Measurements from ENCODE around the gene ENTPD7.
"Not testable (repeated sequence)": the region's sequence is repeated elsewhere in the genome, so short reads cannot be mapped to it uniquely, and the experiment has no call there.

Gene ENTPD7, protein sequence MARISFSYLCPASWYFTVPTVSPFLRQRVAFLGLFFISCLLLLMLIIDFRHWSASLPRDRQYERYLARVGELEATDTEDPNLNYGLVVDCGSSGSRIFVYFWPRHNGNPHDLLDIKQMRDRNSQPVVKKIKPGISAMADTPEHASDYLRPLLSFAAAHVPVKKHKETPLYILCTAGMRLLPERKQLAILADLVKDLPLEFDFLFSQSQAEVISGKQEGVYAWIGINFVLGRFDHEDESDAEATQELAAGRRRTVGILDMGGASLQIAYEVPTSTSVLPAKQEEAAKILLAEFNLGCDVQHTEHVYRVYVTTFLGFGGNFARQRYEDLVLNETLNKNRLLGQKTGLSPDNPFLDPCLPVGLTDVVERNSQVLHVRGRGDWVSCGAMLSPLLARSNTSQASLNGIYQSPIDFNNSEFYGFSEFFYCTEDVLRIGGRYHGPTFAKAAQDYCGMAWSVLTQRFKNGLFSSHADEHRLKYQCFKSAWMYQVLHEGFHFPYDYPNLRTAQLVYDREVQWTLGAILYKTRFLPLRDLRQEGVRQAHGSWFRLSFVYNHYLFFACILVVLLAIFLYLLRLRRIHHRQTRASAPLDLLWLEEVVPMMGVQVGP

DNA sequence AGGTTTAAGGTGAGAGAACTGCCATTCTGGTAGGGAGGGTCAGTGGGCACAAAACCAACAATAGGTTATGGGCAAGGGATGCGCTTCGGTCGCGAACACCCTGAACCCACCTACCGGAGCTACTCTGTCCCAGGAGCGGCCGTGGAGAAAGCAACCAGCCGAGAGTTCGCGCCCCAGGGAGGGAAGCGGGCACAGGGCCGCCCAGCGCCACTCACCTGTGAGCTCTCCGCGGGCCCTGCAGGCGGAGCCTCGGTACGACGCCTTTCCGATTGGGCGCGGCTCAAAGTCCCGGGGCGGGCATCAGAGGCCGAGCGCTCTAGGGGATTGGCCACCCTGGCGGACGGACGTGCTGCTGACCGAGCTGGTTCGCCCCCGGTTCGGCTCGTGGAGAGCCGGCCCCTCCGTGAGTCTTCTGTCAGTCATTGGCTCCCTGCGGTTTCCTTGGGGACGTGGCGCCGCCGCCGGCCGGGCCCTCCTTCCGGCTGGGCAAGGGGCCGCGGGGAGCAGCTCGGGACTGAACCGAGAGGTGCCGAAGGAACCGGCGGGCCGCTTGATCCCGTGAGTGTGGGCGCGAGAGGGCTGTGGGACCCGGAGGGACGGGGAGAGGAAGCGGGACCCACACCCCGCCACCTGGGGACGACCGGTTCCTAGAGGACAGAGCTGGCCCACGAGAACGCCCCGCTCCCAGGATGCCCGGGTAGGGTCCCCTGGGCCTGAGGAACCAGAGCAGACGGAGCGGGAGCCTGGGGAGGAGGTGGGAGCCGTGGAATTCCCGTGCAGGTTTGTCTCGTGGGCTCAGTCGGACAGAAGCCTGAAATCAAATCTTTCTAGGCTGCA lies at the start of gene ENTPD7:
ENTPD7 (plus strand) TSS at position 479 of the 837 bp plus-strand sequence. CDS start 448 bp downstream, outside the sequence.
- DNase-seq = peak; percentile 96

DNA sequence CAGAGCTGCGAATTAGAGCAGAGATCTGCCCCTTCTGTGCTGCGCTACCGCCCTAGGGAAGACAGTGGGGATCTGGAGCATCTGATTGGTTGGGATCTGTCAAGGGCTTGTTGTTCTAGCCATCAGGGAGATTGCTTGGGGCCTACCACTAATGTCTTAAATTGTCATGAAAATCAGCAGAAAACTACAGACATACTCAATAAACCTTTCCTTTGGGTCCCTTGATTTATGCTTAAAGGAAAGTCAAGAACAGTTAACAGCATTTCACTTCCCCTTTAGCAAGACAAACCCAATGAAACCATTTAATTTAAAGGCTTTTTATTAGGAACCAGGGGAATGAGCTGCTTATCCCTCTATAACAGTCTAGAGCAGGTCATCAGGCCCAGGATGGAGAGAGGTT lies 49.1 kb upstream of the ENTPD7 start:
- no peak for DNase-seq

DNA sequence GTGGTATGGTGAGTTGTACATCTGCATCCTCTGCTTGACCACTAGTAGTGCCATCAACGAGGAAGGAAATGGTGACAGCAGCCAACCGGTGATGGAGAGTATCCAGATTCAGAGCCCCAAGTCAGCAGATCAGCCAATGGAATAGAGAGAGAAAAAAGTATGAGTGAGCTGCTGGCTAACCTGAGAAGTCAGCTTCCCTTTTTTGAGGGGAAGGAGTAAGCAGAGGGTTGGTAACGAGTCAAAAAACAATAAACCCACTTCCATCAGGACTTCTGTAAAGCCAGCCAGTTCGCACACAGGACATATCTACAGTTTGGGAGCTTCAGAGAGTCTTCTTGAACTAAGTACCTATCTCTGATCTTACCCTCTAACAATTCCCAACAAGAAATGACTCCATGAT lies 48.0 kb upstream of the ENTPD7 start:
- no peak for DNase-seq

DNA sequence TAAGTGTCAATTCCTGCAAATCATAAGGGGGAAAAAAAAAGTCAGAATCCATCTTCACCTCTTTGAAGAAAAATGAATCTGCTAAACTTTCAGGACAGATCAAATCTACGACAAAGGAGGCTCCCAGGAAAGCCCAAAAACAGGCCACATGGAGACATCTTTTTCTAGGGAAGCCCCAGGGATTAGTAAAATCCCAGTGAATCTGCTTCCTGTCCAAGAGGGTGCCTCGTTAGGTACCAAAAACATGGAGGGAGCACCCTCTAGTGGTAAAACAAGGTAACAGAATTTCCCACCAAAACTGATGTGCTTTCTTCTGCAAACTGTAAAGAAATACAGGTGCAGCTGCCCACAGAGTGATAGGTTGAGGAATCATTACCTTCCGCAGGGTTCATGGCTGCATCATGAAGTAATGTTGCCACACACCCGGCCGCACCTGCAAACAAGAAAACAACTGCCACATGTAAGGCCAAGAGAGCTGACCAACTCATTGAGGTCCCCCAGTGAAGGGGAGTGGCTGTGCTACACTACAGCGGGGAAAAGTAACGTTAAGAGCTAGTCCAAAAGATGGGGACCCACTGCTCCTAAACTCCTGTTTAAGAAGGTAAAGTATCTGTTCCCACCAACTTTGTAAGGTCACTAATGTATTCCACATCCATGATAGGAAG lies 47.0 kb upstream of the ENTPD7 start:
- peak; percentile 84 for DNase-seq

DNA sequence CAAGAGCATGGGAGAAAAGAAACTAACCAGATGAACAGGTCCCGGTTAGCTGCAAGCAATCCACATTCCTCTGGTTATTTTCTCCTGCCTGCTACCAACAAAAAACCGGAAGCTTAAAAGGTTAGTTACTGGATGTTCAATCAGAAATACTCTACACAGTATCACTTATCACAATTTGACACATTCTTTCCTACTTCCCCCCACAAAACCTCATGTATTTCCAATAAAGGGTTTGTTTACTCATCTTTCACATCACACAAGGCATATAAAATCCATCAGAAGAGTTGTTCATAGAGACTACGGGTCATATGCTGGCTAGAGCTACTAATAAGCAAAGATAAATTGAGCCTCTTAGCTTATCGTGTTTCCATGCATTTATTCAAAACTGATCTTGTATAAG lies 43.9 kb upstream of the ENTPD7 start:
- no peak for DNase-seq

DNA sequence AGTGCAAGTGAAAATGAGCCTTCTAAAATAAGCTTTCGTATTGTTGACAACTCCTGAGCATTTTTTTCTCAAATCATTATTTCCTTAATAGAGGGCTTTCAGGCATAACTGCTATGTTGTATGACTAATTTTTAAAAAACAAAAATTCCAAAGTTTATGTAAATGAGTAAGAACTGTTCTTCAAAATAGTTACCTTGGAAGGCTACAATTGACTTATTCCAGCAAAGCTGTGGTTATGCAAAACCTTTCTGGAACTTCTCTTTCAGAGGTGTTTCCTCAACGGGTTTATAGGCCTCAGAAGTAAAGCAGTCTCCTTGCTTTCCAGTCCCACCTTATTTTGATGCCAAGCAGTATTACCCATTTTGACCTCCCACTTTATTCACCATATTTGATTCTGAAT lies 41.6 kb upstream of the ENTPD7 start:
- DNase-seq = no peak

DNA sequence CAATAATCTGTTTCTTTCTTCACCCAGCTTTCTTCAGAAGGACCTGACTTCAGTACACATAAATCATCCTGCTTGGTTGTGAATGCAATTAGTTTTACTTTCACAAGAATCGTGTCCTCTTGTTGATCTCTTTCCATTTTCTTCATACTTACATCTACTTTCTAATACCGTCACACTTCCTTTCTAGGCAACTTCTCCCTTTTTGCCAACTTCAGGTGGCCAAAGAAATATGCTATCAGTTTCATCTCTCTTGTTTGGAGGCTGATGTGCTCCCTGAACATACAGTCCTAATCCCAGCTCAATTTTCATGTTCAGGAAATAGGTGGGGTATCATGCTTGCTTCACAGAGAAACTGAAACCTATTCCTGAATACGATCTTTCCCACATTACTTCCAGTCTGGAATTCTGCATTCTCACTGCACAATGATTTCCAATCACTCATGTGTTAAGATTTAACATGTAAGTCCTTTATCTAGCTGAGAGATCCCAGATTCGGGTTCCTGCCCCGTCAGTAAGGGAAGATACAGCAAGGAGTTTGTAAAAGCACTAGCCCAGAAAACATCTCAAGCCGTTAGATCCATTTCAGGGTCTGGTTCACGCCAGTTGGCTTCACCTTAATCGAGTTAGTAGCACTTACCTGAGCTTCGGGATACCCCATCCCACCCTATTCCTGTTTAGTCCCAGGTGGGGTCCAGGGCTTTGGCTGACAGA lies 40.1 kb upstream of the ENTPD7 start:
- no peak for DNase-seq

DNA sequence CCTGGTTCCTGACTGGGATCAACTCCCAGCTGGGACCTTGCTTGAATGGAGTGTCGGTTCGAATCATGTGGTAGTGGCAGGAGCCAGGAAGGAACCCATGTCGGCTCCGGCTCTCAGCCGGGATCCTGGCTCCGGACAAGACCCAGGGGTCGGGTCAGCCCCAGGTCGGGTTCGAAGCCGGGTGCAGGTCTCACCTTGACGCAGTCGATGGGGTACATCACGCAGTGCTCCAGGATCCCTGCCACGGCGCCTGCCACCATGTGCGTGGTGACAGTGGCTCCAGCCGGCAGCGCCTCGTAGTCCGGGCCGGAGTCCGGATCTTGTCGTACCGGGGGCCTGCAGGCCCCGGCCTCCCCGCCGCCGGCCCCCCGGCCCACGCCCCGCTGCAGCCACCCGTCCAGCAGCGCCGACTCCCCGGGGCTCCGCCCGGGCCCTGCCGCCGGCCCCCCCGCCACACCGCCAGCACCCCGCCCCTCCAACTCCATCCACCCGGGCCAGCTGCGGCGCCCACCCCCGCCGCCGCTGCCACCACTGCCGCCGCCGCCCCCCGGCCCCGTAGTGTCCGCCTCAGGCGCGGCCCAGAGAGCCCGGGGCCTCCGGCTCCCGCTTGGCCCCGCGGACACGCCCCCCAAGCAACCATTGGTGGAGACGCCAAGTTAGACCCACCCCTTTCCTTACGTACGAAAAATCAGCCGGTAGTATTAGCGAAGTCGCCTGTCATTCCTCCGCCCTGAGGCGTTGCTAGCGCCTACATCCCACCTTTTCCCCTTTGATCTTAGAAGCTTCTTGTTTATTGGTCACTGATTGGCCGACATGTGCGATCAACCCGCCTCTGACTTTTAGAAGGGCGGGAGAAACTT lies 39.2 kb upstream of the ENTPD7 start, which contains the start of gene SLC25A28:
SLC25A28 (minus strand) TSS at position 589 of the 860 bp plus-strand sequence; CDS start at position 485, 104 bp downstream.
- DNase-seq = peak; percentile 99

DNA sequence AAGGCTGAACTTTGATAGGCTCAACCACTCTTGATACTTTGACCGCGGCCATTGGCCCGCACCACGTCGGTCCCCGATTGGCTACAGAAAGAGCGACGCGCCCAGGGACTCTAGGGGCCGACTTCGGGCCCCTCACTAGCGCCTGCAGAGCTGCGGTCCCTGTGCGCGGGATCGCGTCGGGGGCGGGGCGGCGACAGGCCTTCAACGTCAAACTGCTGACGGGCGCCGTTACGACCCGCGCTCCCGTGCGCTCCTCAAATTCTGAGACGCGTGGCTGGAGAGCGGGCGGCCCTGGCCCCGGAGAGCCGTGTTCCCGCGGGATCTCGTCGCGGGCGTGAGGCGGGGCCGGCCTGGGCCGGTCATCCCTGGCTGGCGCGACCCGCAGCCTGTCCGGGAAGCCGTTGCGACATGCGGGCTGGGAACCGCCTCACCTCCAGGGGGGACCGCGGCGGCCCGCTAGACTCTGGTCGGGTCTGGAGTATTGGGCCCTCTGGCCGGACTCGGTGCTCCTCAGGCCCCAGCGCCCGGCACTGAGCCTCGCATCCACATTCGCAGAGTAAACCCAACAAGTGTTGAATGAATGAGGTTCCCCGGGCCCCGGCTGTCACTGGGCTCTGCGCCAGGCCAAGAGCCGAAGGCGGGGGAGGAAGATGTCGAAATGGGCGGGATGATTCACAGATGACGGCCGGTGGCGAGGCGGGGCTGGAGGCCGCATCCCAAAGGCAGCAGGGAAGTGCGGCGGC lies 38.4 kb upstream of the ENTPD7 start:
- peak; percentile 95 for DNase-seq

DNA sequence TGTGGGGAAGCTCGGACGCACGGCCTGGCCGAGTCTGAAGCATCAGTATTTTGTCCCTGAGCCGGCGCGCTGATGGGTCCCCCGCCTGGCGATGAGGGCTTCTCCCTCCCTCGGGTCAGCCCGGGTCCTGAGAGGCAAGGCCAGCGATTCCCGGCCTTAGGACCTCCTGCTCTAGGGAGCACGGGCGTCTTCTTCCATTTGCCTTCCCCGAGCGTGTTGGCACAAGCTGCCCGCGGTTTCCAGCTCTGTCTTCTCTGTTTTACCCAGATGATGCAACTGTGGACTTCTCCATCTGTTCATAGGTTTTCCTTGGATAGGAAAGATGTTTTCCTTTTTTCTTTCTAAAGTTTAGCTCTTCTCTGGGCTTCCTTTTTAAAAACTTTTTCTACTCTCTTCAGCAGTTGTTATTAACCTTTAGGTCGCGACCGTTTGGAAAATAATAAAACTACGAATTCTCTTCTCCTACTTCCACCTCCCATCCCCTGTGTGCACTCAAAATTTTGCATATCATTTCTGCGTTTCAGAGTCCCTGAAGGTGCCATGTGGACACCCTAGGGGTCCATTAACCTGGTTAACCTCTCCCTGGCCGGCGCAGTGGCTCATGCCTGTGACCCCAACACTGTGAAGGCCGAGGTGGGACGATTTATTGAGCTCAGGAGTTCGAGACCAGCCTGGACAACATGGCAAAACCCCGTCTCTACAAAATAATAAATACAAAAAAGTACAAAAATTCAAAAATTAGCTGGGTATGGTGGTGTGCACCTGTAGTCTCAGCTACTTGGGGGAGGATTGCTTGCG lies 37.7 kb upstream of the ENTPD7 start:
- no peak for DNase-seq

DNA sequence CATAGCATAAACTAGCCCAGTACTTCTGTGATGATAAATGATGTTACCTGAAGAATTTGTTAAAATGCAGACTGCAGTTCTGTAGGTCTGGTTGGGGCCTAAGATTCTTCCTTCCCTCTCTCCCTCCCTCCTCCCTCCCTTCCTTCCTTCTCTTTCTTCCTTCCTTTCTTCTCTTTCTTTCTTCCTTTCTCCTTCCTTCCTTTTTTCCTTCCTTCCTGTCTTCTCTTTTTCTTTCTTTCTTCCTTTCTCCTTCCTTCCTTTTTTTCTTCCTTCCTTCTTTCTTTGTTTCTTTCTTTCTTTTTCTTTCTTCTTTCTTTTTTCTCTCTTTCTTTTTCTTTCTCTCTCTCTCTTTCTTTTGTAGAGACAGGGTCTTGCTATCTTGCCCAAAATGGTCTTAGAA lies 35.4 kb upstream of the ENTPD7 start:
- DNase-seq = no peak

DNA sequence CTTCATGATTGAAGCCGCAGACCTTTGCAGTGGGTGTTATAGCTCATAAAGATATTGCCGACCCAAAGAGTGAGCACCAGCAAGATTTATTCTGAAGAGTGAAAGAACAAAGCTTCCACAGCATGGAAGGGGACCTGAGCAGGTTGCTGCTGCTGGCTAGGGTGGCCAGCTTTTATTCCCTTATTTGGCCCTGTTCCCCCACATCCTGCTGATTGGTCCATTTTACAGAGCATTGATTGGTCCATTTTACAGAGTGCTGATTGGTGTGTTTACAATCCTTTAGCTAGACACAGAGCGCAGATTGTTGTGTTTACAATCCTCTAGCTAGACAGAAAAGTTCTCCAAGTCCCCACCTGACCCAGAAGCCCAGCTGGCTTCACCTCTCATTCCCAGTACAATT lies 34.2 kb upstream of the ENTPD7 start:
- not testable (repeated sequence) for DNase-seq

DNA sequence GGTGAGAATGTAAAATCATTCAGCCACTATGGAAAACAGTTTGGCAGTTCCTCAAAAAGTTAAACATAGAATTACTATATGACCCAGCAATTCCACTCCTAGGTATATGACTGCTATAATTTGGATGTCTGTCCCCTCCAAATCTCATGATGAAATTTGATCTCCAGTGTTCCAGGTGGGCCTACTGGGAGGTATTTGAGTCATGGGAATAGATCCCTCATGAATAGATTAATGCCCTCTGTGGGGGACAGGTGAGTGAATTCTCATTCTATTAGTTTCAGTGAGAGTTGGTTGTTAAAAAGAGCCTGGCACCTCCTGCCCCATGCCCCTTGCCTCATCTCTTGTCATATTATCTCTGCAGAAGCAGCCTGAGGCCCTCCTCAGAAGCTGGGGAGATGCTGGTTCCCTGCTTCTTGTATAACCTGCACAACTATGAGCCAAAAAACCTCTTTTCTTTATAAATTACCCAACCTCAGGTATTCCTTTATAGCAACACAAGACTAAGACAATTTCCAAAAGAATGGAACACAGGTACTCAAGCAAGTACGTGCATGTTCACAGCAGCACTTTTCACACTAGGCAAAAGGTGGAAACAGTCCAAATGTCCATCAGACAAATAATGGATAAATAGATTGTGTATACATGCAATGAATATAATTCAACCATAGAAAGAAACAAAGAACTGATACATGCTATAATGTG lies 30.2 kb upstream of the ENTPD7 start:
- no peak for DNase-seq

DNA sequence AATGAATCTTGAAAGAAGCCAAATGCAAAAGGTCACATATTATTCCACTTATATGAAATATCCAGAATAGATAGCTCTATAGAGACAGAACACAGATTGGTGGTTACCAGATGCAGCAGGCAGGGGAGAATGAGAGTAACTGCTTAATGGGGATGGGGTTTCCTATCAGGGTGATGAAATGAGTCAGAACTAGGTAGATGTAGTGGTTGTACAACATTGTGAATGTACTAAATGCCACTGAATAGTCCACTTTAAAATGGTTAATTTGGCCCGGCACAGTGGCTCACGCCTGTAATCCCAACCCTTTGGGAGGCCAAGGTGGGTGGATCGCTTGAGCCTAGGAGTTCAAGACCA lies 29.7 kb upstream of the ENTPD7 start:
- DNase-seq = no peak

DNA sequence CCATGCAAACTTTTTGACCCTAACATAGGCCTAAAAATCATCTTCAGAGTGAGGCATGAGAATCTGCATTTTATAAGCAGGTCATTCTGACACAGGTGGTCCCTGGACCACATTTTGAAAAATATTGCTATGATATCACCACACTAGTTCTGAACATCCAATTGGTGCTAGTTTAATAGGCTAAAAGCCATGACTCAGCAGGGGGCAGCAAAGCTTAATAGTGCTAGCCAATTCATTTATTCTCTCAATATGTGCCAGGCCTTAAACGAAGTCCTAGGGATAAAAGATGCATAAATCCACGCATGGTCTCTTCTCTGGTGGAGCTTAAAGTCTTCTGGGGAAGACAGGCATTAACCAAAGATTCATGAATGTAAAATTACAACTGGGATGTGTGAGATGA lies 28.9 kb upstream of the ENTPD7 start:
- peak; percentile 19 for DNase-seq

DNA sequence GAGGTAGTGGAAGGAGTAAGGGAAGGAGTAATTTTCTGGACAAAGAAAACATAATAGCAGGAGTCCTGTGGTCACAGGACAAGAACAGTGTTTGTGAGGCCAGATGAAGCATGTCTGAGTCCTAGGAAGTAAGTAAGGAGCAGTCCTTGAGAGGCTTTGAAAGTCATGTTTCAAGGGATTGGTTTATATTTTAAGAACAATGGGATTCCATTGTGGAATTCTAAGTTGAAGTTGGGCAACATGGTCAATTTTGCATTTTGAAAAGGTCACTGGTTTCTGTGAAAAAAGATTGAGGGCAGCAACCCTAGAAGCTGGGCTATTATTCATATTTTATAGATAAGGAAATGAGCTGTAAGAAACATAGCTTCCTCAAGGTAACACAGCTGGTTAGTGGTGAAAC lies 28.3 kb upstream of the ENTPD7 start:
- no peak for DNase-seq

DNA sequence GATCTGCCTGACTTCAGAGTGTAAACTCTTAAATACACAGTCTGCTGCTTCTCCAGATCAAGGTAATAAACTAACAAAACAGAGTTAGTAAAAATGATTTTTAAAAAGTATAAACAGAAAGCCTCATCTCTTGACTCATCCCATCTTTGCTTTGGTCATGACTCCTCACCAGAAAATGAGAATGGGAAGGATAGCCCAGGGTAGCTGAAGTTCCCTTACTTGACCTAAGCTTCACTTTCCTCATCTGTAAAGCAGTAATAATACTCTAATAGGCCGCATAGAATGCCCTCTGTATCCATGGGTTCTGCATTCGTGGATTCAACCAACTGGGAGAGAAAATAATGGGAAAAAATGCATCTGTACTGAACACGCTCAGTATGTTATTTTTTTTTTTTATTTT lies 27.8 kb upstream of the ENTPD7 start:
- DNase-seq = no peak

DNA sequence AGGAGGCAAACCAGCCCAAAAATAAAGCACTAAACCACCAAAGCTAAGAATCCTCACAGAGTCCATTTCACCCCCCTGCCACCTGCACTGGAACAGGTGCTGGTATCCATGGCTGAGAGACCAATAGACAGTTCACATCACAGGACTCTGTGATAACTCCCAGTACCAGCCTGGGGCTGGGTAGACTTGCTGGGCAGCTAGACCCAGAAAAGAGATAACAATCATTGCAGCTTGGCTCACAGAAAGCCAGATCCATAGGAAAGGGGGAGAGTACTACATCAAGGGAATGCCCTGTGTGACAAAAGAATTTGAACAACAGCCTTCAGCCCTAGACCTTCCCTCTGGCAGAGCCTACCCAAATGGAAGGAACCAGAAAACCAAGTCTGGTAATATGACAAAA lies 25.5 kb upstream of the ENTPD7 start:
- no peak for DNase-seq

DNA sequence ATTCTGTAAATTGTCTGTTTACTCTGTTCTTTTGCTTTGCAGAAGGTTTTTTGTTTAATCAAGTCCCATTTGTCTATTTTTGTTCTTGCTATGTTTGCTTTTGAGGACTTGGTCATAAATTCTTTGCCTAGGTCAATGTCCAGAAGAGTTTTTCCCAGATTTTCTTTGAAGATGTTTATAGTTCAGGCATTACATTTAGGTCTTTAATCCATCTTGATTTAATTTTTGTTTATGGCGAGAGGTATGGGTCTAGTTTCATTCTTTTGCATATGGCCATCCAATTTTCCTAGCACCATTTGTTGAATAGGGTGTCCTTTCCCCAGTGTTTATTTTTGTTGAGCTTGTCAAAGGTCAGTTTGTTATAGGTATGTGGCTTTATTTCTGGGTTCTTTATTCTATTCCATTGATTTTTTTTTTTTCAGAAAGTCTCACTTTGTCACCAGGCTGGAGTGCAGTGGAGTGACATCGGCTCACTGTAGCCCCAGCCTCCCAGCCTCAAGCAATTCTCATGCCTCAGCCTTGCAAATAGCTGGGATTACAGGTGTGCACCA lies 11.6 kb upstream of the ENTPD7 start:
- no peak for DNase-seq

All from eye (tissue), 1 donor.